Activated T-helper 9 cell treated with anti-CD3 and anti-CD28 coated beads, Interleukin-2, amount 50 U/mL, for 16 hours (primary cell): Measurements from ENCODE around the gene MED9.

Experiments
- DNase-seq: peaks from one replicate; pipeline ENCODE4 v3.0.0-alpha.2; 2020; ENCODE audit warnings: low read depth

Gene MED9

DNA sequence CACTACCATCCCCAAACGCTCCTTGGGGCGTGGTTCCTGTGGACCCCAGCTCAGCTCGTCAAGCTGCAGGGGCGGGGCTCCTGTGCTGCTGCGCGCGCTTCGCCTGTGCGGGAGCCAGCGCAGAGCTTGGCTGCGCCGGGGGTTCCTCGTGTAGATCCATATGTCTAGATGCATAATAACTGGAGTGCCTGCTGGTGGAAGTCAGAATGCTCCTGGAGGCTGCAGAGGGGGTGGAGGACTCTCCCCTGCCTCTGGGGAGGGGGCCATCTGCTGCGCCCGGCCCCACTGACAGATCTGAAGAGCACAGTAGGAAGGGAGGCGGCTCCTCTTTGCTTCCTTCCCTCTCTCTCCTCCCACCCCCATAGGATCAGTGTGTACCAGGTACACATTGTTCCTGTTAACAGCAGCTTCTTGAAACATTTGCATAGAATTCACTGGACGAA lies 14.8 kb downstream of the MED9 start:
- no peak for DNase-seq

DNA sequence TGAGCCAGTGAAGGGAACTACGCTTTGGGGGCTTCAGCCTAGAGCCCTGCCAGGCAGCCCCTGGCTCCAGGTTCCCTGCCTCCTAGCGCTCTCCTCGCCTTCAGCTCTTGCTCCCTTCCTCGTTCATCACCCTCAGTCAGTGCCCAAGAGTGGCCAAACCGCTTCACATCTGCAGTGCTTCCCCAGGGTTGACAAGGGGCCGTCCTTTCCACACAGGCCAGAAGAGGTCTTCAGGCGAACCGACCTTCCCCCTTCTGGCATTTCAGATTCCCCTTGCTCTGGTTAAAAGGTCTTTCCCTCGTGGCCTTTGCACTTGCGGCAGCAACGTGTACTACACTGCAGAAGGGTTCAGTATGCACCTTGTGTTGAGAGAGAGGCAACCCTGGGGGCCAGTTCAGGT lies 15.3 kb downstream of the MED9 start:
- DNase-seq = no peak

DNA sequence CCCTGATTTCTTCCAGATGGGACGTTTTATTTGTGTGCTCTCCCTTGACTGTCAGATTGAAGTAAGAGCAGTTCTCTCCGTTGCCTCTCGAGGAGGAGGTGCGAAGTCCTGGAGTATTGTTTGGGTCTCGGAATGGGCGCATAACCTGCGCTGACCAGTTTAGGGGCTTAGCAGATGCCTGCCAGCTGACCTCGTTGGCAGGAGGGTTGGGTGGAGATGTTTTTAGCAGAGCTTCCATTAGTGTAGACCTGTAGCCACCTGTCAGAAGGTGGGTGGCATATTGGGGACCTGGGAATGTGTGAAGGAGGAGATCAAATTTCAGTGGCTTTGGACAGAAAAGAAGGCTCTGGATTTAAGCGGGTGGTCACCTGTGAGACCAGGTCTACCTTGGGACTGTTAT lies 15.8 kb downstream of the MED9 start:
- DNase-seq = no peak

DNA sequence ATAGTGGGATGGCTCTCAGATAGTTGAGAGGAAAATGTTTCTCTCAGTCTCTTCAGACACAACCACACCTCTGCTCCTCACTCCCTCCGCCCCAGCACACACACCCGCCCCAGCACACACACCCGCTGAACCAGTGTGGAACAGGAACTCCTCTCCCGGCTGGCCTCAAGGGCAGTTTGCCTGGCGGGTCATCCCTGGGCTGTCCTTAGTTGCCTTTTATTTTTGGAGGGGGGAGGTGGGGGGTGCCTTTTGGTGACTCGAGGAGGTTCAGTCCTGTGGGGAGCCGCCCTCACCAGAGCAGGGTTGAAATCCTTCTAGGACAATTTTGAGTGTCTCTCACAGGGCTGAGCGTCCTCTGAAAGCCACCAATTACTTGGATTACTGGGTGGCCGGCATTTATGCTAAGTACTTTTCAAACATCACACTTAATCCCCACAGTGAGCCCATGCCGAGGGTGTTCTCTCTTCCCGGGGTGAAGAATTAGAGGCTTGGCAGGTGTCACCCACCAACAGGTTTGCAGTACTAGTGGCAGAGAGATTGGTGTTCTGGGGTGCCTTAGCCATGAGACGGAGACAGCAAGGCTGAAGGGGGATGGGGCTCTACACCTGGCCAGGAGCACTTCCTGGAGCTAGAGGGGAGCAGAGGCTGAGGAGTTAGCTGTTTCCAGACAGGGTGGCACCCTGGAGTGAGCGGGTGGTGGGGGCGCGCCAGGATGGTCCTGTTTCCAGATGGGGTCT lies 16.6 kb downstream of the MED9 start:
- no peak for DNase-seq

DNA sequence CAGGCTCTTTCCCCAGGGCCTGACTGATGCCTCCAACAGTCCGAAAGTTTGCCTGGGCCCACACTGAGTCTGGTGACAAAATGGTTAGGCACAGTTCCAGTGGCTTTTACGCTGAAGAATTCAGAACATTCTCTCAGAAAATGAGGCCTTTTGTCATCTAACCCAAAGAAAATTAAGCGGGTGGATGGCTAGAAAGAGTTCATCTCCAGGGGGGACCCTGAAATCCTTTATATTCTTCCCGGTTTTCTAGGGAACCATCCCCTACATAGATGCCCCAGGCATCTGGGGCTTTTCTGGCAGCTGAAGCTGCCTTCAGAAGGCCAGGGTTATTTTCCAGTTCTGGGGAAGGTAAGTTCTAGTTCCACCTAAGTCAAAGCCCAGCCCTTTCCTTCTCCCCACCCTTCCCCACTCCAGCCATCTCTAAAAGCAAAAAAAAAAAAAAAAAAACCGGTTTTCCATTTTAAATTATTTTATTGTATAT lies 17.2 kb downstream of the MED9 start:
- no peak for DNase-seq

DNA sequence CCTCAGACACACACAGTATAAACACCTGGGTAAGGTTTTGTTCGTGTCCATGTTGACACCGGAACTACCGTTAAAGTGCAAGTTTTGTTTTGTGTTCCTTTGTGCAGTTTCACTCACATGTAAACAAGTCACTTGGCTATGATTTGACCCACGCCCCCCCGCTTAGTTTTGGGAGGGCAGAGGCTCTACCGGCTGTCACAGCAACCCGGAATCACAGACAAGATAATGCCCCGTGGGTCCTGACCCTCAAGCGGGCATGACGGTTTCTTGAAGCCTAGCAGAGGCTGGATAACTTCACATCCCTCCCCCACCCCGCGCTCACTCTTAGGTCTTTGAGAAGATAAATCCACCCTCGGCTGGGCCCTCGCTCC lies 17.7 kb downstream of the MED9 start:
- DNase-seq = no peak

DNA sequence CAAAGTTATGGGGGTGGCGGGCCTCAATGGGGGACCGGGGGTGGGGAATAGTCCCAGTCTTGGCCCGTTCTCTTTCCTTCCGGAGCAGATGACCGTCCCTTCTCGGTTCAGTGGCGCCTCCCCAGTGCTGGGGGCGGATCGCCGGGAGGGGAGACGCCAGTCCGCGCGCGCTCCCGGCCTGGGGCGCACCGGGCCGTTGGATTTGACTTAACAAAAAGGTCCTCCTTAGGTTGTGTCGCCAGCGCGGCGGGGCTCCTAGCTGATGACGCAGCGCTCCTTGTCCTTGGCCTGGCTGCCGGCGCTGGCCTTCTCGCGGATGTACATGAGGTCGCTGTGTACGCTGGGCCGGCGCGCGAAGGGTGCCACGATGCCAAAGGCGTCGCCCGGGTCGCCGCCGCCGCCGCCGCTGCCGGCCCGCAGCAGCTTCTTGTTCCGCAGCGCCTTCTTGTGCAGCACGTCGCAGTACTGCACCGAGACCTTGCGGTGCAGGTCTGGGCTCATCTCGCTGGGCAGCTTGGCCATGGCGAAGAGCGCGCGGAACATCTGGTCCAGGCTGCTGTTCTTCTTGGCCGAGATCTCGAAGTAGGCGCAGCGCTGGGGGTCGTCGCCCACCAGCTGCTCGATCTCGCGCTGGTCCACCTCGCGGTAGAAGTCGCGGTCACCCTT lies 18.2 kb downstream of the MED9 start:
- DNase-seq = no peak

DNA sequence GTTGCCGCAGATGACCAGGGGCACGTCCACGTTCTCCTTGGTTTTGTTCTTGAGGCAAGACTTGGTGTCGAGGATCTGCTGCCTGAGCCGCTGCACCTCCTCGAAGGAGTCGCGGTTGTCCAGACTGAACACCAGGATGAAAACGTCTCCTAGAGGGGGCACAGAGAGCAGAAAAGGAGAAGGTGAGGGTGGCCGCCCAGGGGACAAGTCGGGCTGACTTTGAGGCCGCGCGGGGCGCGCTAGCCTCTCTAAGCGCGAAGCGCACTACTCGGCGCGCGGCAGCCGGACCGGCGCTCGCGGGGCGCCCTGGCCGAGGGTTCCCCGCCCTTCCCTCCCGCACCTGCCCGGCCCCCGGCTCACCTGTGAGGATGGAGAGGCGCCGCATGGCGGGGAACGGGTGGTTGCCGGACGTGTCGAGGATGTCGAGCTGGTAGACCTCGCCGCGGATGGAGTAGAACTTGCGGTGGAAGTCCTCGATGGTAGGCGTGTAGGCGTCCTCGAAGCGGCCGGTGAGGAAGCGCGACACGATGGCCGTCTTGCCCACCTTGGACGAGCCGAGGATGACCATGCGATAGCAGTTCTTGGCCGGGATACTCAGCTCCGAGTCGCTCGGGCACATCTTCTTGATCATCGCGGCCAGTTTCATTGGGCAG lies 18.9 kb downstream of the MED9 start:
- DNase-seq = no peak

DNA sequence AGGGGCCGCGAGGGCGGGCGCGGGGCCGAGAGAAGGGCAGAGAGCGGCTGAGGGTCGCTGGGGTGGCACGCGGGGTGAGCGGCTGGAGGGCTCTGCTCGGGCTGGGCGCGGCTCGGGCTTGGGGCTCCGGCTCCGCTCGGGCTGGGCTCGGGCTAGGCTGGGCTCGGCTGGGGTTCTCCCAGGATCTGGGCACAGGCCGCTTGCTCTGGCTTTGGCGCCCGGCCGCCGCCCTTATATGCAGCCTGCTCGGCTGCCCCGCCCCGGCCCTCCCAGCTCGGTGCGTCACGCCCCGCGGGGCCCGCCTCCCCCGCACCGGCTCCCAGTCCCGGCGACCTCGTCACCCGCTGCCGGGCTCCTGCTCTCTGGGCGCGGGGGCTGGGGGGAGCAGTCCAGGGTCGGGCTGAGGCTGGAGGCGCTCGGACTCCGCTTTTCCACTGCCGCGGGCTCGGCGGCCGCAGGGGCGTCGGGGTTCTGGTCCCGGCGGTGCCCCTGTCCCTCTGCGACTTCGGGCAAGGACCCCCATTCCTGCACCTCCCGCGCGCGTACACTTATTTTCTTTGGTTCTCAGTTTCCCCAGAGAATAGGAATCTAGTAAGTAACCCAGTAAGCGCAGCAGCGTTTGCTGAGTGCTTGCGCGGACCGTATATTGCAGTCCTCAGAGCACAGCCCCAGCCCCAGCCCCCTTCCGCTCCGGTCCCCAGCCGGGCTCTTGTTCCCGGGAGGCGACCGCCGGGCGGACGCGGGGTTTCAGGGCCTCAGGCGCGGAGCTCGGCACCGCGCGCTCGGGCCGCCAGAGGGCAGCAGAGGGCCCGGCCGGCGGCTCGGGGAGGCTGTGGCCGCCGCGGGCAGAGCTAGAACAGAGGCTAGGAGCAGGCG lies 19.6 kb downstream of the MED9 start, which contains the start of gene RASD1:
Gene RASD1, minus strand, starts transcription at position 207 of the 876 bp plus-strand sequence. CDS start 214 bp downstream, outside the sequence.
- DNase-seq = peak; percentile 78

DNA sequence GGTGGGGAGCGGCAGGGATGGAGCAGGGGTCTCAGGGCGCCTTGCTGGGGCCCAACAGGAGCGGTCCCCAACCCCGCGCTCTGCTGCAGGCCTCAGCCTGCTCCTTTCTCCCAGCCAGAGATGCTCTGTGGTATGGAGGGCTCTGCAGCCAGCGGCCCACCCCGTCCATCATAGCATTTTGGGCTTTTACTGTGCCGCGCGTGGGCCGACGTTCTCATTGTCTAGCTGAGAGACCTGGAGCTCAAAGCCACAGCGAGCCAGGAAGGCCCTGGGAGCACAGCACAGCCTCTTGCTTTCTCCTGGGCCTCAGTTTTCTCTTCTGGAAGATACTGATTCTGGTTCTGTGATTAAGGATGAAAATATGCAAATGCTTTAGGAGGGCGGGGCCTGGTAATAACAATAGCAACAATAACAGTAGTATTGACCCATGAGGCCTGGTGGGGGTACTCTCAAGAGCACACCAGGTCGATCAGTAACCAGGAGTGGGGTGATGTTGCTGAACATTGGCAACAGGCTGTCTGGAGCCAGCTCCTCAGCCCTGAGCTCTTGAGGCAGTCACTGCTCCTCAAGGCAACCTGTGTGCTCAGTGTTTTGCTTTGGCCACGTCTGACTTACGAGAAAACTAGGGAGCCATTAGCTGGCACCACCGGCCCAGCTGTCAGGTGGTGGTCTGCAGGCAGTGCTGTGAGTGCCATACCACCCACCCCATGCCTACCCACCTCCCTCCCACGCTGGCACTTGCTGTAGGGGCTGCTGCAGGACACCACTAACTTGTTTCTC lies 20.5 kb downstream of the MED9 start:
- DNase-seq = no peak

DNA sequence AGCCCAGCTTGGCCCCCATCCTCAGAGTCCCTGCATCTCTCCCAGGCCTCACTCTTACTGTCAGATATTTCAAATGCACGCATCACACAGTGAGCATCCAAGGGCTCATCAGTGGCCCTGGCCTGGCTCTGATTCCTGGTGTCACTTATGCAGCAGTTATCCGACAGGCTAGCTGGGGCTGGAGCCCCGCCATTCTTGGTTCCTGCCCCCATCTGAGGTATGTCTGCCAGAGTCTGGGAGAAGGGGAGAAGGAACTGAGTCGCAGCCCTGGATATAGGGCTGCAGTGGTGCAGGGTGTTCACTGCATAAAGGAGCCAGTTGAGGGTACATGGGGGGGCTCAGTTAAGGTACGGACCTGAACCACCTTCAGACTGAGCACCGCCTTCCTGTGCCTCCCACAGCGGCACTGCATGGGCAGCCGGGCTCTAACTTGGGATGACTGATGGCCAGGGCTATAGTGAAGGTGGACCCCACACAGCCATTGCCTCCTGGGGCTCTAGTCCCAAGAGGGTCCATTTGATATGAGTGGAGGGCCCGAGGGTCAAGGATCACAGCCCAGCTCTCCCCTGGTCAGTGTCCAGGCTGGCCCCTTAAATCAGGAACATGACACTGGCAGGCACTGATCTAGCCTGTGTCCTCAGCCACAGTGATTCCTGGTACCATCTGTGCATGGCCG lies 21.2 kb downstream of the MED9 start:
- DNase-seq = no peak

DNA sequence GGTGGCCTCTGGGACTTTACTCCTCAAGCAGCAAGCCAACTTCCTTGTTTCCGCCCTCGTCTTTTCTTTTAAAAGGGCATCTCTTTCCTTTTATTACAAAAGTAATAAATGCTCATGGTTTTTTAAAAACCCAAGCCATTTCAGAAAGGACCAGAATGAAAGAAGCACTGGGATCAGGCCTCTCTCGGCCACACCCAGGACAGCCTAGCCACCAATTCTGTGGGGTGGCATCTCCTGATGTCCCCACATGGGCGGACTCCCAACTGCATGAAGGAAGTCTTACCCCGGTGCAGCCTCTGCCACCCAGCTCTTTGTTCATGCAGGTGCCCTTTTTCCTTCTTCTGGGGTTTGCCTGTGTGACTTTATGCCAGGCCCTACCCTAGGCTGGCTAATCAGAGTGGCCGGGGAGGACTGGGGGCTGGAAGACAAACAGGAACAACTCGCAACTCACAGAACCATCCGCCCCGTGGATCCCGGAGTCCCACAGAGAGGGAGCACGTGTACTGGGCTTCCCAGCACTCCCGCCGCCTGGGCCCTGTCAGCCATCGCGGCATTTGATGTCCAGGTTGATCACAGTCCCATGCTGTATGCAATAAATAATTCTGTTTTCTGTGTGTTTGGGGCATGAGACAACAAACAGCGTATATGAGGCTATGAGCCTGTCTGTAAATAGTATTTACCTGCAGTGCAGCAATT lies 22.0 kb downstream of the MED9 start:
- DNase-seq = no peak

DNA sequence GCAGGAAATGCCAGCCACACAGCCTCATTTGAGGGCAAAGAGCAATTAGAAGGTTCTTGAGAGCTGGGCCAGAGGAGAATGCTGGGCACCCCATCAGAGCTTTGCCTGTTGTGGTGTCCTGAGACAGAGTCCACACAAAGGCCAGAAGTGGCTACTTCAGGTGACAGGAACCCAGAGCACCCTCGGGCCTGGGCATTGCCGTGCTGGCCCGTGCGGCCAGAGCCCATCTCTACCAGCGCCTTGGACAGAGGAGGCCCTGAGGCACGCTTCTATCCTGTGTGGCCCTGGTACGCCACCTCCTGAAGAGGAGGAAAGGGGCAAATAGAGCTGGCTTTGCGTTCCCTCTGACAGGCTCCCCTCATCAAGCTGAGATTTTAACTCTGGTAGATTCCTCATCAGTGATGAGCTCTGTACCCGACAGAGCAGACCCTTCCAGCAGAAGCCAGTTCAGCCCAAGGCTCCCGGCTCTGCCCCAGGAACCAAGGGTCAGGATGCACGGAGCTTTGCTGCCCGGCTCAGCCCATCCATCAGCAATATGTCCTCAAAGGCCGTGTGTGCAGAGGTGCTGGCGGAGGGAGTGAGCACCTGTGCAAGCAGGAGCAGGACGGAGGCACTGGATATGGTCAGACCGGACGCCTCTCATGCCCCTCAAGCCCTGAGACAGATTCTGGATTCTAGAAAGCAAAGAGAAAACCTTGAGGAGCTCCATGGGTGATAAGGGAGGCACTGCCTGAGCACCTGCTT lies 22.8 kb downstream of the MED9 start:
- no peak for DNase-seq

DNA sequence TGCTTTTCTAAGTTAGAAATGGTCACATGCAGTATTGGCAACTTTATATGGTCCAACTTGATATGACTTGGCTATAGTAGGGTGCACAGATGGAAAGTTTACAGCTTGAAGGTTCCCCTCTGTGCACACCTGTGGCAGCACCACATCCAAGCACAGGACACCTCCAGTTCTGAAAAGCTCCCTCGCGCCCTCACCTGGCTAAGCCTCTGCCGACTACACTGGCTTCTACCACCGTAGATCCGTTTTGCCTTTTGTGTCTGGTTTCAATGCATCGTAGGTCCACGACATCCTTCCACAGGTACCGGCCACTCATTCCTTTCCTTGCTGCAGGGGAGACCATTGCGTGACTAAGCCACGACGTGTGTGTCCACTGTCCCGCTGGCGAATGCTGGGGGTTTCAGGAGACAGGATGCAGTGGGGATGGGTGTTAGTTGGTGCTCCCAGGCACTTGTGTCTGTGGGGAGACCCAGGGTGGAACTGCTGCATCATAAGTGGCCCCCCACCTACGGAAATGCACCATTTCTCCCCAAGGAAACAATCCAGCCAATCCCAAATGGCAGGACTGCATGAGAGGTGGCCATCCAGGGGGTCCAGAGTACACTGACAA lies 24.3 kb downstream of the MED9 start:
- DNase-seq = no peak

DNA sequence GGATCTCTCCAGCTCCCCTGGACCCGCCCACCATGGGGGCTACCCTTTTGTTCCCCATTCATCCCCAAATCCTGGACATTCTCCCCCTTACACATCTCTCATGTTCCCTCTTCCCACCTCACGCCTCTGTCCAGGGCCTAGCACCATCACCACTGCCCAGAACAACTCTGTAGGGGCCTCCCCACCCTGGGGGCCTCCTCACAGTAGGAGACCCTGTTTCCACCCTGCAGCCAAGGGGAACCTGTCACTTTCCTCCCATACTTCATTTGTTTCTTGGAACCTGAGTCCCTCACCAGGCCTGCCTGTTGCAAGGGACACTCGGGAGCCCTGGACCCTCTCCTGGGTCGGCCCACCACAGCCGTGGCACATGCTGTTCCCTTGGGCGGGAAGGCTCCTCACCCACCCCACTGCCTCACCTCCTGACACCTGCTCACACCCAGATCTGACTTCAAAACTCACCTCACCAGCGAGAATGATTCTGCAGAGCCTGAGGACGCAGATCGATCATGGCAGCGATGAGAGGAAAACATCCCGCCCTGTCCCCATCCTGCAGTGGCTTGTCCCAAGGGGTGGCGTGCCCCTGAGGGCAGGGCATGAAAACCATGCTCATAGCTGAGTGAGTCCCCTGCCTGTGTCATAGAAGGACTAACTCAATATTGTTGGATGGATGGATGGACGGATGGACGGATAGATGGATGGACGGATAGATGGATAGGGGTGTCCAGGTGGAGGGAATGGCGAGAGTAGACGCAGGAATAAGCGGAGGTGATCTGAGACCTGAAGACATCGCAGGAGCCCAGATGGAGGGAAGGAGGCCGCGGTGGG lies 26.2 kb downstream of the MED9 start:
- DNase-seq = no peak

DNA sequence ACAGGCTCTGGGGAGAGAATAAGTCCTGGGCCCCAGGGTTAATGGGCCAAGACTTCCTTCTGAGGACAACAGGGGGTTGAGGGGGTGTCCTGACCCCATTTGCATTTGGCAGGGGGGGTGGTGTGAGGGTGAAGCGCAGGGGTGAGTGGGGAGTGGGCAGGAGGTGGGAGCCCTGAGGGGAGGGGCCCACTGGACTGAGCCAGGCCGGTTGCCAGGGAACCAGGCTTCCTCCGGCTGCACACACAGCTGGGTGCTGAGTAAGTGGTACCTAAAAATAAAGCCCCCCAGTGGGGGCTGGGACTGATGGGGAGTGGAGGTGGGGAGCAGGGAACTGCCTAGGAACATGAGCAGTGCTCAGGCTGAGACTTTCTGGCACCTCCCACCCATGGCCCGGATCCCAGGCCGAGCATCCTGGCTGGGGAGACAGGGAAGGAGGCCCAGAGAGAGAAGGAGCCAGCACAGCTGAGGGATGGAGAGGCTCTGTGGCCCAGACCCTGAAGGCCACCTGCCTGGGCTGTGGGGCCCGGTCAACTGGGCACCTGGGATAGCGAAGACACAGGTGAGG lies 26.8 kb downstream of the MED9 start:
- no peak for DNase-seq

DNA sequence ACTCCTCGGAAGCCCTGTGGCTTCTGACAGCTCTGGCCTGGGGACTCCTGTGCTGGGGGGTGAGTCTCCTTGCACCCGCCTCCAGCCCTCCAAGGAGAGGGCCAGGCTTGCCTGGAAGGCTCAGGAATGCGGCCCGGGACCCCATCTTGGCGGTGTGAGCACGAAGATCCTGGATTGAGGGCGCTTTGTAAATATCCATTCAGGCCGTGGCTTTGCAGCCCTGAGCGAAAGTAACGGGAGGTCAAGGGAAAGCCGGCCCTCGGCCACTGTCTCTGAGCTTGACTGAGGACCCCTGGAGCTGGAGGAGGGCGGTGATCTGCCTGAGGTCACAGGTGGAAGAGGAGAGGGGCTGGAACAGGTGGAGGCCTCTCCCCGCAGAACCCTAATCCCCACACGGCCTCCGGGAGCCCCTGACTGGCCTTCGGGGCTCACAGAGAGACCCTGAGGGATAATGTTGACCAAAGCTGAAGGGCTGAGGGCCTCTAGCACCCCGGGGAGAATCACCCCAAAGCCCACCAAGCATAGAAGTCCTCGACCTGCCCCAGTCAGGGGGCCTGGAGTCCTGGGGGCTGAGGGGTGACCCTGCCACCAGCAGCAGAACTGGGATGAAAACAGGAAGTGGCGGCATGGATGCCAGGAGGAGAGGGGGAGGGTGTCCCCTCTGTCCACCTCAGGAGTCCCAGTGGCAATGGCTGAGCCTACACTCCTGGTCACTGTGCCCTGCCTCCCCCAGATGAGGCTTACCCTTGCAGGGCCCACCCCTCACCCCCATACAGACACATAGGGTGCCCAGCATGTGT lies 27.7 kb downstream of the MED9 start:
- DNase-seq = no peak
